ENCODE data around the gene TJAP1. TPM values are rescaled to one million over a fixed set of nuclear protein-coding genes. Genes with fewer than 3 reads are reported as not detected.

Gene TJAP1
- total RNA-seq, 1 donor from 2014 or later = 30.9 TPM

DNA sequence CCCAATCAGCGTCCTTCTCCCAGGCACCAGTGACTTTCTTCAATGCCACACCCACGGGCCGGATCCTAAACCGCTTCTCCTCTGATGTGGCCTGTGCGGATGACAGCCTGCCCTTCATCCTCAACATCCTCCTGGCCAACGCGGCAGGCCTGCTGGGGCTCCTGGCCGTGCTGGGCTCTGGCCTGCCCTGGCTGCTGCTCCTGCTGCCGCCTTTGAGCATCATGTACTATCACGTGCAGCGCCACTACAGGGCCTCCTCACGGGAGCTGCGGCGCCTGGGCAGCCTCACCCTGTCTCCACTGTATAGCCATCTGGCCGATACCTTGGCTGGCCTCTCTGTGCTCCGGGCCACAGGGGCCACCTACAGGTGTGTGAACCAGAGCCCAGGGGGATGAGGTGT, 31.8 kb upstream of the TJAP1 start:
- no peak overlapping the region for H3K27ac Mint-ChIP-seq (ENCODE audit: unreplicated experiment)
- H3K4me3 Mint-ChIP-seq (ENCODE audit: unreplicated experiment) = no peak overlapping the region
- no peak for DNase-seq
- peaks cover 4% of the 10 kb centered on the region for H3K9me3 Mint-ChIP-seq (ENCODE audit: unreplicated experiment)
- peaks cover 2% of the 10 kb centered on the region for H3K4me1 Mint-ChIP-seq (ENCODE audit: low read depth, unreplicated experiment)
- TF ChIP-seq, protein P1, sequence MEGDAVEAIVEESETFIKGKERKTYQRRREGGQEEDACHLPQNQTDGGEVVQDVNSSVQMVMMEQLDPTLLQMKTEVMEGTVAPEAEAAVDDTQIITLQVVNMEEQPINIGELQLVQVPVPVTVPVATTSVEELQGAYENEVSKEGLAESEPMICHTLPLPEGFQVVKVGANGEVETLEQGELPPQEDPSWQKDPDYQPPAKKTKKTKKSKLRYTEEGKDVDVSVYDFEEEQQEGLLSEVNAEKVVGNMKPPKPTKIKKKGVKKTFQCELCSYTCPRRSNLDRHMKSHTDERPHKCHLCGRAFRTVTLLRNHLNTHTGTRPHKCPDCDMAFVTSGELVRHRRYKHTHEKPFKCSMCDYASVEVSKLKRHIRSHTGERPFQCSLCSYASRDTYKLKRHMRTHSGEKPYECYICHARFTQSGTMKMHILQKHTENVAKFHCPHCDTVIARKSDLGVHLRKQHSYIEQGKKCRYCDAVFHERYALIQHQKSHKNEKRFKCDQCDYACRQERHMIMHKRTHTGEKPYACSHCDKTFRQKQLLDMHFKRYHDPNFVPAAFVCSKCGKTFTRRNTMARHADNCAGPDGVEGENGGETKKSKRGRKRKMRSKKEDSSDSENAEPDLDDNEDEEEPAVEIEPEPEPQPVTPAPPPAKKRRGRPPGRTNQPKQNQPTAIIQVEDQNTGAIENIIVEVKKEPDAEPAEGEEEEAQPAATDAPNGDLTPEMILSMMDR (IDR thresholded peaks at IDR 0.05; ENCODE audit: partially characterized antibody, unreplicated experiment) = no peak
- H3K27me3 Mint-ChIP-seq (ENCODE audit: unreplicated experiment) = no peaks in the 10 kb centered on the region
- H3K36me3 Mint-ChIP-seq (ENCODE audit: unreplicated experiment) = peaks cover 4% of the 10 kb centered on the region

DNA sequence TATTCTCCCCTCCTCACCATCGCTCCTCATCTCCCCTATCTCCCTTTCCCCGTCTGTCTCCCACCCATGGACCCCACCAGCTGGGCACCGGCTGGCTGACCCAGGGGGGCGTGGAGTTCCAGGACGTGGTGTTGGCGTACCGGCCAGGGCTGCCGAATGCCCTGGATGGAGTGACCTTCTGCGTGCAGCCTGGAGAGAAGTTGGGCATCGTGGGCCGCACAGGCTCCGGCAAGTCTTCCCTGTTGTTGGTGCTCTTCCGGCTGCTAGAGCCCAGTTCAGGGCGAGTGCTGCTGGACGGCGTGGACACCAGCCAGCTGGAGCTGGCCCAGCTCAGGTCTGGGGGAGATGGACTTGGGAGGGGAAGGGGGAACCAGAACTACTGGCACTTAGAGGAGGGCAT, 29.8 kb upstream of the TJAP1 start:
- TF ChIP-seq, protein P1 (IDR thresholded peaks at IDR 0.05; ENCODE audit: partially characterized antibody, unreplicated experiment) = no peak
- DNase-seq = no peak
- Mint-ChIP-seq H3K36me3 (ENCODE audit: unreplicated experiment) (peaks cover 4% of the 10 kb centered on the region), H3K27me3 (ENCODE audit: unreplicated experiment) (no peaks in the 10 kb centered on the region), H3K4me3 (ENCODE audit: unreplicated experiment) (no peak overlapping the region), H3K27ac (ENCODE audit: unreplicated experiment) (no peak overlapping the region), H3K9me3 (ENCODE audit: unreplicated experiment) (peaks cover 4% of the 10 kb centered on the region), H3K4me1 (ENCODE audit: low read depth, unreplicated experiment) (peaks cover 5% of the 10 kb centered on the region)

DNA sequence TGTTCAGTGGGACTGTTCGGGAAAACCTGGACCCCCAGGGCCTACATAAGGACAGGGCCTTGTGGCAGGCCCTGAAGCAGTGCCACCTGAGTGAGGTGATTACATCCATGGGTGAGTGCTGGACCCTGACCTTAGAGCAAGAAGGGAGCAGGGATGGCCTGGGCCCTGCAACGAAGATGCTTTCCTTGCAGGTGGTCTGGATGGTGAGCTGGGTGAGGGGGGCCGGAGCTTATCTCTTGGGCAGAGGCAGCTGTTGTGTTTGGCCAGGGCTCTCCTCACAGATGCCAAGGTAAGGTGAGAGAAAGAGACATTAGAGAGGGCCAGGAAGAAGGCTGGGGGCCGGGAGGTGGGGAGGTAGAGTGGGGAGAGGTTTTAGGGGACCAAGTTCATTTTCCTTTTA, 28.5 kb upstream of the TJAP1 start:
- Mint-ChIP-seq H3K4me3 (ENCODE audit: unreplicated experiment) (no peak overlapping the region), H3K4me1 (ENCODE audit: low read depth, unreplicated experiment) (peaks cover 4% of the 10 kb centered on the region), H3K27ac (ENCODE audit: unreplicated experiment) (no peak overlapping the region), H3K27me3 (ENCODE audit: unreplicated experiment) (peaks cover 7% of the 10 kb centered on the region), H3K36me3 (ENCODE audit: unreplicated experiment) (peaks cover 7% of the 10 kb centered on the region), H3K9me3 (ENCODE audit: unreplicated experiment) (peaks cover 7% of the 10 kb centered on the region)
- TF ChIP-seq, protein P1 (IDR thresholded peaks at IDR 0.05; ENCODE audit: partially characterized antibody, unreplicated experiment) = no peak
- no peak for DNase-seq

DNA sequence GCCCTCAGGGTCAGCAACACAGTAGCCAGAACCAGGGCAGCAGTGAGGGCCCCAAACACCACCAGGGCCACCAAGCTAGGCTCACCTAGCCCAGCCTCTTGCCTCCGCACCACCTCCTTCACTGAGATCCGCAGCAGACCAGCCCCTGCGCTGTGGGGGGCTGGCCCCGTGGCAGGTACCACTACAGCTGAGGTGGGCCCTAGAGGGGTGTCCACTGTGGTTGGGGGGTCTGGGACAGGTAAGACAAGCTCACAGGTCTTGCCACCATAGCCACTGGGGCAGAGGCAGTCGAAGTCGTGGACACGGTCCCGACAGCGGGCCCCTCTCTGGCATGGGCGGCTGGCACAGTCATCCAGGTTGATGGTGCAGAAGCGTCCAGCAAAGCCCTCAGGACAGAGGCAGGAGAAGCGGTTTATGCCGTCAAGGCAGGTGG, 26.7 kb upstream of the TJAP1 start:
- H3K9me3 Mint-ChIP-seq (ENCODE audit: unreplicated experiment) = peaks cover 9% of the 10 kb centered on the region
- no peak overlapping the region for H3K27ac Mint-ChIP-seq (ENCODE audit: unreplicated experiment)
- no peak overlapping the region for H3K4me3 Mint-ChIP-seq (ENCODE audit: unreplicated experiment)
- peaks cover 5% of the 10 kb centered on the region for H3K4me1 Mint-ChIP-seq (ENCODE audit: low read depth, unreplicated experiment)
- TF ChIP-seq, protein P1 (IDR thresholded peaks at IDR 0.05; ENCODE audit: partially characterized antibody, unreplicated experiment) = no peak
- peaks cover 9% of the 10 kb centered on the region for H3K36me3 Mint-ChIP-seq (ENCODE audit: unreplicated experiment)
- peaks cover 12% of the 10 kb centered on the region for H3K27me3 Mint-ChIP-seq (ENCODE audit: unreplicated experiment)
- no peak for DNase-seq

DNA sequence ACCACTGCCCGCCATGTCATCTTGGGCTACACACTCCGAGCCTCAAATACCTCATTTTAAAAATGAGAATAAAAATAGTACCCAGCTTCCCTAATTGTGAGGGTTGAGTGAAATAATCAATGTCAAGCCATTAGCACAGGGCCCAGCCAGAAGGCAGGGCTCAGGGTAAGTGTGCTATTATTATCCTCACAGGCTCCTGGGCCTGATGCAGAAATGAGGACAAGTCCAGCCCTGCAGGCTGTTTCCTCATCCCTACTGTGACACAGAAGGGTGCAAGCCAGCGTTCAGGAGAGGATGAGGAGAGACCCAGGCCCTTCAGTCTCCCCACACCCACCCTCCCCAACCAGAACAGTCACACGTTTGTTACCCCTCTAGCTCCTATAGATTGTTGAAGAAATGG, 26.0 kb upstream of the TJAP1 start:
- Mint-ChIP-seq H3K27ac (ENCODE audit: unreplicated experiment) (no peak overlapping the region), H3K4me3 (ENCODE audit: unreplicated experiment) (no peak overlapping the region), H3K27me3 (ENCODE audit: unreplicated experiment) (peaks cover 14% of the 10 kb centered on the region), H3K9me3 (ENCODE audit: unreplicated experiment) (peaks cover 10% of the 10 kb centered on the region), H3K4me1 (ENCODE audit: low read depth, unreplicated experiment) (peaks cover 5% of the 10 kb centered on the region), H3K36me3 (ENCODE audit: unreplicated experiment) (peaks cover 9% of the 10 kb centered on the region)
- DNase-seq = no peak
- TF ChIP-seq, protein P1 (IDR thresholded peaks at IDR 0.05; ENCODE audit: partially characterized antibody, unreplicated experiment) = no peak

All from glutamatergic neuron (in vitro differentiated cells).